T47D (cell line): Measurements from ENCODE around the gene ABCA4.

Experiments used
- DNase-seq, 2 experiments: peaks; one replicate each; pipeline versions ENCODE4 v3.0.0 to v3.0.0-alpha.2; 2011 to 2012; ENCODE audit warnings: low read depth in 1 of 2, low spot score in 1 of 2
- JUND ChIP-seq: IDR thresholded peaks from 2 replicates; pipeline ENCODE4 v1.6.1; 2012; ENCODE audit warnings: low read depth
- in situ Hi-C: cut with HindIII; loops from 2 replicates; pipeline ENCODE4 v1.10.0; 2016; ENCODE audit warnings: low sequenced_read_pairs, low pct_unique_long_range_greater_than_20kb

The ABCA4 gene

GRCh38 chr1:94045465-94046056 is 75.4 kb downstream of the ABCA4 start:
- DNase-seq, result peak; percentile 28 to 81
- TF ChIP-seq JUND, result no peak
- in situ Hi-C loops, result no loop called here

- in situ Hi-C loops, result no loop called here
- no peak for DNase-seq
- no peak for TF ChIP-seq JUND
These were observed 76.1 kb downstream of the ABCA4 start for GRCh38 chr1:94044891-94045290.

GRCh38 chr1:94044290-94044790 is 76.6 kb downstream of the ABCA4 start:
- in situ Hi-C loops, result no loop called here

GRCh38 chr1:94043738-94044289 is 77.1 kb downstream of the ABCA4 start:
- in situ Hi-C loops, result no loop called here
- no peak for DNase-seq
- TF ChIP-seq JUND, result no peak

More at GRCh38 chr1:94044290-94044790, 76.6 kb downstream of the ABCA4 start:
- no peak for DNase-seq
- TF ChIP-seq JUND, result no peak

GRCh38 chr1:94042388-94042787 is 78.6 kb downstream of the ABCA4 start:
- in situ Hi-C loops, result no loop called here

GRCh38 chr1:94039871-94040569 is 80.9 kb downstream of the ABCA4 start:
- no peak for TF ChIP-seq JUND
- no peak for DNase-seq
- in situ Hi-C loops, result no loop called here

More at GRCh38 chr1:94042388-94042787, 78.6 kb downstream of the ABCA4 start:
- no peak for DNase-seq
- no peak for TF ChIP-seq JUND

GRCh38 chr1:94039514-94039870 is 81.5 kb downstream of the ABCA4 start:
- TF ChIP-seq JUND, result no peak
- DNase-seq, result peak in 1 of 2 experiments; percentile 74
- in situ Hi-C loops, result no loop called here

- no peak for TF ChIP-seq JUND
- in situ Hi-C loops, result no loop called here
- DNase-seq, result no peak
These were observed 82.4 kb downstream of the ABCA4 start for GRCh38 chr1:94038511-94038910.

GRCh38 chr1:94037392-94038229 is 83.3 kb downstream of the ABCA4 start:
- TF ChIP-seq JUND, result no peak
- DNase-seq, result no peak
- in situ Hi-C loops, result no loop called here

- in situ Hi-C loops, result no loop called here
These were observed 84.2 kb downstream of the ABCA4 start for GRCh38 chr1:94036730-94037129.

GRCh38 chr1:94033849-94034248 is 87.1 kb downstream of the ABCA4 start:
- no peak for DNase-seq
- in situ Hi-C loops, result no loop called here
- no peak for TF ChIP-seq JUND

More at GRCh38 chr1:94036730-94037129, 84.2 kb downstream of the ABCA4 start:
- DNase-seq, result peak in 1 of 2 experiments; percentile 28
- no peak for TF ChIP-seq JUND

GRCh38 chr1:94032637-94033036 is 88.3 kb downstream of the ABCA4 start:
- in situ Hi-C loops, result no loop called here
- TF ChIP-seq JUND, result no peak
- no peak for DNase-seq

- no peak for DNase-seq
- TF ChIP-seq JUND, result no peak
- in situ Hi-C loops, result no loop called here
These were observed 89.4 kb downstream of the ABCA4 start for GRCh38 chr1:94031591-94031990.
